GM10847 (cell line): ENCODE results near the gene TGM1.

Source experiments
- POLR2A ChIP-seq: IDR thresholded peaks from 2 replicates; pipeline ENCODE4 v1.6.1; 2011; ENCODE audit not compliant: insufficient read length; ENCODE audit errors: extremely low read depth

TGM1 gene

DNA sequence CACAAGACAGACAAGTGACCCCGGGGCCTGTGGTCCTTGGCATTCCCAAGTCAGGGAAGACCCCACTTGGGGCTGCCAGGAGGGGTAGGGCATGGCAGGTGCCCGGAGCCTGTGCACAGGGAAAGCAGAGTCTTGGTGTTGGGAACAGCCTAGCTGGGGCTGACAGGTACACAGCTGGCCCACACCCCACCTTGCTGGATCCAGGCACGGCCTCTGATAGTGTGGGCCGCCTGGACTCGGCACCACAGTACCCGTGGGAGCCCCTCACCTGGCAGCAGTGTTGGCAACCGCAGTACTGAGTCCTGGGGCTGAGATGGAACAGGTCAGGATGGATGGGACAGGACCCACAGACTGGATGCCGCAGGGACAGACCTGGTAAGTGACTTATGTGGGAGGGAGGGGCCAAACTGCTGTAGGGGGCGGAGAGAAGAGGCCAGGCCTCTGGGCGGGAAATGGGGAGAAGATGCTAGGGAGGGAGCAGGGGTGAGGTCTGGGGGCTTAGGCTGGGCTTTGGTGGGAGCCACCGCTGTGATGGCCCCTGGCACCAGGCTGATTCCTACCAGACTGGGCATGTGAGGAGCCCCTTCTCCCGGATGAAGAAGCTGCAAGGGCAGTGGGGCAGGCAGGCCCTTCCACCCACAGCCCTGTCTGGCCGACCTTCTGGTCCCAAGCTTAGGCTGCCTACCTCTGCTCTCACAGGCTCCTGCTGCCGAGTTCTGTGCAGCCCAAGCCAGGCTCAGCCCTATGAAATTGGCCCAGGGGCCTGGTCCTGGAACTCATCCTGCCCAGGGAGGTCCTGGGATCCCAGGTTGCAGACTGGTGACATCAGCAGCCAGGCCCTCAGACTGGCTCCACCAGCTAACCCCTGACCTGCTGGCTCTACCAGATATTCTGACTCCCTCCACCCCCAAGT is at the start of gene TGM1:
TSS of gene TGM1 (minus strand) at position 357 of the 913 bp plus-strand sequence. CDS start 825 bp downstream, outside the sequence.
- TF ChIP-seq POLR2A = no peak

GRCh38 chr14:24311837-24312615 is 49.0 kb upstream of the TGM1 start:
- no peak for TF ChIP-seq POLR2A

- peak; percentile 39 for TF ChIP-seq POLR2A
Measured at GRCh38 chr14:24310646-24311604, 47.9 kb upstream of the TGM1 start, which contains the start of gene LTB4R. Gene LTB4R (plus strand): TSS chr14:24311502. CDS start chr14:24315652, 4,150 bp downstream.

- TF ChIP-seq POLR2A = no peak
Measured at GRCh38 chr14:24310265-24310645, 47.3 kb upstream of the TGM1 start.

DNA sequence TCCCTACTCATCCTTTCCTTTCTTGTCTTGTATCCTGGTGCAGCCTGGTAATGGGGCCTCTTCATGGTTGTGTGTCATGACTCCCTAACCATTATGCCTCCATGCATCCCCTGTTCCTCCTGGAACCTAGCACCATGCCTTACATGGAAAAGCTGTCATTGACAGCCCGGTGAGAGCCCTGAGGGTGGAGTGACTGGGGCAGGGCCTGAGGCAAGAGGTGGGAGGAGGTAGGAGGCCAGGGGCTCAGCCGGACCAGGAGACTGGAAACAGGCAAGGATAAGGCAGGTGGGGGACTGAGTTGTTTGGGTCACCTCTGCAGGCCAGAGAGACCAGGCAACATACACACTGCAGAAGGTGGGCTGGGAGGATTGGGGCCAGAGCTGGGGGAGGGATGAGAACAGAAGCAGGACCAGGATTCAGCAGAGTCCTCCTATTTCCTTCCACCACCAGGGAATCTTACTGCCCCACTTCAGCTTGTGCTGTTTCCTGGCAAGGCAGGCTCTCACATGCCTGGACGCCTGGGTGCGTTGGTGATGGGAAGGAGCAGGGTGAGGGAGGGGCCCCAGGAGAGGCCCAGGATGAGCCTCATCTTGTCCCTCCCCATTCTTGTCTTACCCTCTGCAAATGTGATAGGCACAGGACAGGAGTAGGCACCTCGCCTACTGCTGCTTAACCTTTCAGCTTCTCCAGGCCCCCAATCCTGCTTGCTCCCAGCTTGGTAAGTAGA is 46.7 kb upstream of the TGM1 start, which contains the start of gene LTB4R2:
TSS of gene LTB4R2 (plus strand) at position 603 of the 727 bp plus-strand sequence. CDS start 525 bp downstream, outside the sequence.
- no peak for TF ChIP-seq POLR2A

DNA sequence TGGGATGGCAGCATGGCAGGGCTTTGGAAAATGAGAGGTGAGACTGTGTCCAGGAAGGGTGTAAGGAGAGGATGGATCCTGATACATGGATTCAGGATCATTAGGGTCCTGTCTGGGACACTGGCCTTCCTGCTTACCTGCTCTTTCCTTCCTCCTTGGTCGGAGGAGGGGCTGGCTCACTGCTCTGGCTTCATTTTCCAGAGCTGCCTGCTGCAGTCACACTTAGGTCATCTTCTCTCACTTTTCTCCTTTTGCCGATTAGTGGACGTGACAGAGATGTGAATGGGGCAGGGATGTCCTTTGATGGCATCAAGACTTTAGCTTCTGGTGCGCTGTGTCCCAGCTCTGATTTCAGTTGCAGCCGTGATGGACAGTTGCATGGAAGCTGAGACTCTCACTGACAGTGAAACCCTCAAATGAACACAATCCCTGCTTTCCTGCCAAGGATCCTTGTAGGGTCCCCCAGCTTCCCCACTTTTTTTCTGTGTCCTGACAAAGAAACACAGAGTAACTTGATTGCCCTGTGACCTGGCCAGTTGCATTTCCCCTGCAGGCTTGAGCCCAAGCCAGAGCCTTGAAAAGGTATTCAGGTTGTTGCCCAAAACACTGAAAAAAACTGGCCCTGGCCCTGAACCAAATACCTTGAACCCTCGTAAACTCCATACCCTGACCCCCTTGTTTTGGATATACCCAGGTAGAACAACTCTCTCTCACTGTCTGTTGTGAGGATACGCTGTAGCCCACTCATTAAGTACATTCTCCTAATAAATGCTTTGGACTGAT is 45.6 kb upstream of the TGM1 start:
- TF ChIP-seq POLR2A = no peak

DNA sequence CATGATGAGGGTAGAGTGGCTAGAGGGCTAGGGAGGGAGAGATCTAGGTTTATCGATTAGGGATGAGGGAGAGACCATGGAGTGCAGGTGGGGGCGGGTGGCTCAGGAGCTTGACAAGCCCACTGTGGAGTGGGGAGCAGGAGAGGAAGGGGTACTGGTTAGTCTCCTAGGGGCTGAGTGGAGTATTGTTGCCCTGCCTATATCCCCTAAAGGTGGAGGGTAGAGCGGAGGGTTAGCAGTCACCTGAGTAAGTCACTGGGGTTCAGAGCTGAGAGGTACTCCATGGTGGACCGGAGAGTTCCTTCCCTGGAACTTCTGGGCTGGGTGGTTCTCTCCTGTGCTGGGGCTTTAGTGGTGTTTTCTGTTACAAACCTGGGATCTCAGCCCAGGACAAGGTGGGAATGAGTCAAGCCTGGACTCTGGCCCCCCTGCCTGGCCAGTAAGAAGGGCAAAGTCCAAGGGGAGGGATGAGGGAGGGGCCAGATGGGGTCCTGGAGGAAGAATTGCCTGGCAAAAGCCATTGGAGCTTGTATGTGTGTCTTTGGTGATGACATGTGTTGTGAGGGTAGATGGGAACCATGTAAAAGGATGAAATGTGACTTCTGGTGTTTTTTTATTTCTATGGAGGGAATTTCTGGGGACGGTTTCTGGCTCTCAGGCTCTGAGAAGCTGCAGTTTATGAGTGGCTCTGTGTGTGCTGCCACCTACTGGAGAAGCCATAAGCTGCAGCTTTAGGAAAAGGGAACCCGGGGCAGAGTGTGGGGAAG is 44.8 kb upstream of the TGM1 start, which contains the start of gene CIDEB:
TSS of gene CIDEB (minus strand) at position 403 of the 767 bp plus-strand sequence. CDS start at position 284, 119 bp downstream.
- no peak for TF ChIP-seq POLR2A

DNA sequence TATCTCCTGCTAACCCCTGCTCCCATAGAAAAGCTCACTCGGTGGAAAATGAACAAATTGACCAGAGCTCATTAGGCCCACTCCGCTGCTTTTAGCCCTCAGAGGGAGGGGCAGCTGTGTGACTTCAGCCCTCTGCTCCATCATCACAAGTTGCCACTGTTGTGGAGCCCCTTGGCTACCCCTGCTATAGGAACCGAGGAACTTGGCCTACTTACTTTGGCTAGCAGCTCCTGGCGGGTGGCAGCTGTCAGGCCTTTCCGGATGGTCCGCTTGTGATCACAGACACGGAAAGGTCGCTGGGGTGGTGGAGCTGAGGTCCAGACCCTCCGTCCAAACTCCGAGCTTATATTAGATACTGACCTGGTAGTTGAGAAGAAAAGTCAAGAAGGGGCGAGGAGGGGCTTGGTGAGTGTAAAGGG is 44.2 kb upstream of the TGM1 start:
- TF ChIP-seq POLR2A = no peak

DNA sequence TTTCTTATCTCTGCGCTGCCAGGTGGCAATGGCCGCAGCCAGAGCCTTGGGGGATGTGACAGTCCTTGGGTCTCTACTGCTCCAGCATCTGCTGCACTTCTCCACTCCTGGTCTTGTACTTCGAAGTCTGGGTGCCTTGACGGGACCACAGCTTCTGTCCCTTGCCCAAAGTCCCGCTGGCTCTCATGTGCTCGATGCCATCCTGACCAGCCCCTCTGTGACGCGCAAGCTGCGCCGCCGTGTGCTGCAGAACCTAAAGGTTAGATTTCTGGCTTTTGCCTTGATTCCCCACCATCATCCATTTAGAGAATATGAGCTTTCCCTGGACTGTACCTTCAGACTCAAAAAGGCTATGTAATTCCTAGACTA is 41.0 kb upstream of the TGM1 start:
- no peak for TF ChIP-seq POLR2A

DNA sequence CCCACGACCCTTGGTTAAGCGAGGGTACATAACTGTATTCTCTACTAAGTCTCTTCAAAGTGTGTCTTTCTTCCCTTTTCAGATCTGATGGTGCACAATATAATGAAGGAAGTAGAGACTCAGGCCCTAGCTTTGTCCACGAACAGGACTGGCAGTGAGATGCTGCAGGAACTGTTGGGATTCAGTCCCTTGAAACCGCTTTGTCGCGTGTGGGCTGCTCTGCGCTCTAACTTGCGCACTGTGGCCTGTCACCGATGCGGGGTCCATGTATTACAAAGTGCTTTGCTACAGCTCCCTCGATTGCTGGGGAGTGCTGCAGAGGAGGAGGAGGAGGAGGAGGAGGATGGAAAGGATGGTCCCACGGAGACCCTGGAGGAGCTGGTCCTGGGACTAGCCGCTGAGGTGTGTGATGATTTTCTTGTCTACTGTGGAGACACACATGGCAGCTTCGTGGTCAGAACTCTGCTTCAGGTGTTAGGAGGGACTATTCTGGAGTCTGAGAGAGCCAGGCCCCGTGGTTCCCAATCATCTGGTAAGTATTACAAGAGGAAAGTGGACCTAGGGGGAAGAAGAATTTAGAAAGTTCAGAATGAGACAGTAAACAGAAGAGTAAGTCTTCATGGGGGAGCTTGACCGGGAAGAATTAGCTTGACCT is 37.5 kb upstream of the TGM1 start:
- TF ChIP-seq POLR2A = no peak

DNA sequence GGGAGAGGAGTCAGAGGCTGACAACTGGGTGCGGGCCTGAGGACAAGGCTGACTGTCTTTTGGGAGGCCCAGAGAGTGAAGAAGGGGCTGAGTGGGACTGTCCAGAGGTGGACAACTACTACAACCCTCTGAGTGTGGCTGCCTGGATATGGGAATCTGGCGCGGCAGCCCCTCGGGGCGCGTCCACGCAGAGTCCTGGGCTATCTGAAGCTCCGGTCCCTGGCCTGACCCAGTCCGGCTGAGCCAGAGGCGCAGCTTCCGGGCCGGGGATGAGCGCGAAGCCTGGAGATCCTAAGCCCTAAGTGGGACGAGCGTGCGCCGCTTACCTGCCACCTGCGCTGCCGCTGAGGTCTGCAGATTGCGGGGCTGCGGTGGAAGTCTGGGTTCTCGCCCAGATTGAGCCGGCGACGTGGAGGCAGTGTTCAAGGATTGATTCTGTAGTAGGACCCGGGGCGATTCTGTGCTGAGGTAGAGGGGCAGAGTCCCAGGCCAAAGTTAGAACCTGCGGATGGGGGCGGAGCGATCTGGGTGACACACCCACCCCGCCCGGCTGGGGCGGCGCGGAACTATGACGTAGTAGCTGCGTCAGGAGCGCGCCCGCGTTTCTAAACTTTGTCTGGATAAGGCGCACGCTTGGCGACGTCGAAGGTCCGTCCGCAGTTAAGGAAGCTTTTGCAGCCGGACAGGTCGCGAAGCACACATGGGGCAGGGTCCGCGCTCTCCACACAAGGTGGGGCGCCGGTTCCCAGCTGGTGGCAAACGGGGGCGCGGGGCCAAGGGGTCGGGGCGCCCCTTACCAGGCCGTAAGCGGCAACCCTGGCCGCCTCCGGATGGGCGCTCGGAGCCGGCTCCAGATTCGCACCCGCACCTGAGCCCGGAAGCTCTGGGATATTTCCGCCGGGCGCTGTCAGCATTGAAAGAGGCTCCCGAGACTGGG is 36.5 kb upstream of the TGM1 start, which contains the start of the genes DHRS1 and NOP9:
TSS of gene DHRS1 (minus strand) at position 526 of the 937 bp plus-strand sequence. CDS start 674 bp downstream, outside the sequence.
TSS of gene NOP9 (plus strand) at position 596 of the 937 bp plus-strand sequence. CDS start at position 701, 105 bp downstream.
- TF ChIP-seq POLR2A = peak; percentile 47

GRCh38 chr14:24298892-24299254 is 35.9 kb upstream of the TGM1 start:
- TF ChIP-seq POLR2A = no peak
